T follicular helper cell (primary cell): ENCODE measurements around the gene DZIP1.
"Not testable (repeated sequence)": the region's sequence is repeated elsewhere in the genome, so short reads cannot be mapped to it uniquely, and the experiment has no call there.

Source experiments
- DNase-seq: peaks from one replicate; pipeline ENCODE4 v3.0.0-alpha.2; 2020; ENCODE audit warnings: low read depth

The DZIP1 gene

DNA sequence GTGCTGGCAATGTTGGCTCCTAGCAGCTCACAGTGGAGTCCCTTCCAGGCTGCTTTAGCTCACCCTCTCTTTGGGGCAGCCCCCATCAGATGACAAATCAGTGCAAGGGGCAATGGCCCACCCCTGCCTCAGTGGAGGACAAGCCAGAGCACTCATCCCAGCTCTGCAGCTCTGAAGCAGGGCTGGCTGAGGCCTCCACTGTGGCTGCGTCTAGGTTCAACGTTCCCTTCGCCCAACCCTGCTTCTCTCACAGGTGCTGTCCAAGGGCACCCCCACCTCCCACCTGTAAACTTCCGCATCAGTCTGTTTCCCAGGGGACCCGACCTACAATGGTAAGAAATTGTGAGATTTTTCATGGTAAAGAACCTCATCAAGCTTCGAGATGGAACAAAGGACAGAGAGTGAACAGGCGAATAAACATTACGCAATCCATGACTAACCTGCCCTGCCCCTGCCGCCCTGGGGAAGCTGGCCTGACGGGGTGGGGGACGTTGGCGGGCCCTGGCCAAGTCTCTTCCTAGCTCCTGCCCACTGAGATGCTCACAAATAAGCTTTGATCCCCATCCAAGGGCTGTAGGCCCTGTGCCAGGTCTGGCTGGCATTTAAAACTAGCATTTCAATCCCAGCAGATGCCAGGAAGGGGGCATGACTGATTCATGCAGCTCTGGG lies 40.5 kb downstream of the DZIP1 start:
- no peak for DNase-seq

DNA sequence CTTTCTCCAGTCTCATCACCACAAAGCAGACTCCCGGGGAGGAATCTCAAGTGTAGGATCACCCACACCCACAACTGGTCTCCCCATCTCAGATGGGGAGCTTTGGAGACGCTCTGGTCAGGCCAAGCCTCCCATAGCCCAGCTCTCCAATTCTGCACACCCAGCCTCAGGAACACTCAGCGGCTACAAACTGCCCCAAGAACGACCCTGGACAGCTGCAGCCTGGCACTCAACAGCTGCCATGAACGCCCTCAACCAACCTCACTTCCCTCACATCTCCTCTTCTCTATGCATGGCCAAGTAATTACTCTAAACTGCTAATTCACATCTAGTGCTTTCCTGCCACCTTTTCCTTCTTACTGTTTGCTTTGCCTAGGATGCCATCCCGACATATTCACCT lies 42.6 kb downstream of the DZIP1 start:
- no peak for DNase-seq

DNA sequence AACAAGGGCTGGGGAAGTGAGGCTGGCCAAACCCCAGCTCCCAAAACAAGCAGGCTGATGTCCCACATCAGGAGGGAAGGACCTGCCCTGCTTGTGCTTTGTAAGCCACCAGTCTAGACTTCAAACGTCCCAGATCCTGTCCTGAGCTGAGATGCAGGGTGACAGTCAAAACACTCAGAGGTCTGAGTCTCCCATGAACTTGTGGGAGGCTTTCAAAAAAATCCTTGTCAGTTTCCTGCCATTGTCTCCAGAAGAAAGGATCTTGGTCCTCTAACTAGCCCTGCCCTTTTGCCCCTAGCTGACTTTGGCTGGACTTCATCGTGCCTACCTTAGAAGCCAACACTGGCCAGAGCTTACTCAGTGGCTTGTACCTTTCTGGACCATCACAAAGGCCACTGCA lies 43.3 kb downstream of the DZIP1 start:
- no peak for DNase-seq

DNA sequence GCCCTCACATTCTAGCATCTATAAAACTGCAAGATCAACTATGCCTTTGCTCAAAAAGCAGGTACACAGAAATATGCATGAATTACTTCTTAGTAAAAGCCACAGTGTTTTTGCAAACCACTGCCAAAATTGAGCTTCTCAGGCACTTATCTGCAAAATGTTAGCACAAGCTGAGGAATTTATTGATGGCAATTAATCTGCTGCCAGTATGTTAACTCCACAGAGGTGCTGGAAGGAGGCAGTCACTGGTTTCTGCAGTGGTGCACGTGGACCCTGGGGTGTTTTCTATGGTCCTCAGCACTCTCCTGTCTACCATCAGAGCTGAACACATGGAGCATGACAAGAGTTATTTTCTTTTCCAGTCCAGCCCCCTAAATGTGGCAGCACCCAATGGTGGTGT lies 47.8 kb downstream of the DZIP1 start:
- DNase-seq = no peak

DNA sequence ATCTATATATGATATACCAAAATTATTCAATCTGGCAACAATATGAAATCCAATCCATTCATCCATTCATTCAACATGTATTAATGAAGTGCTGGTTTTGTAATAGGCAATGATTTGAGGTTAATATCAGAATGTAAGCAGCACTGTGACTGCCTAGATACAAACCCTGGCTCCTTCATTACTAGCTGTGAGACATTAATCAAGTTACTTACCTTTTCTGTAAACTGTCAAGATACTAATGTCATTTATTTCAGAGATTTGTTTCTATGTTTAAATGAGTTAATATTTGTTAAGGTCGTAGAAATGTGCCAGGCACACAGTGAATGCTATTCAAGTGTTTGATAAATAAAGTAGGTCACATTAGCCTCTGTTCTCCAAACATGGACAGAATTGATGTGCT lies 51.0 kb downstream of the DZIP1 start:
- no peak for DNase-seq

DNA sequence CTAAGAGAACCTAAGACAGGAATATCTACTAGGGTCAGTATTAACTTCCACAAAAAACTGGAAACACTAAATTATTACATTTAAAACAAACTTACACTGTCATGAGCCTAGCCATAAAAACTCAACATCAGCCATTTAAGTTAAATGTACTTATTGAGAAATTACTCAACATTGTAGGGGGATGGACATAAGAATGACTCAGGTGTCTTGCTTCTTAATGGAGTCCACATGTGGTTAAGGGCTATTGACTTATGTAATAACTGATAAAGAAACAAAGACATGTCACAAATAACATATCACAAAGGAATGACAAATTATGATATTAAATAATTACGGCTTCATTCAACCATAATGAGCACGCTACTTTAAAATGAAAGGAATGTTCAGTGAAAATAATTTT lies 55.8 kb downstream of the DZIP1 start:
- DNase-seq = no peak

DNA sequence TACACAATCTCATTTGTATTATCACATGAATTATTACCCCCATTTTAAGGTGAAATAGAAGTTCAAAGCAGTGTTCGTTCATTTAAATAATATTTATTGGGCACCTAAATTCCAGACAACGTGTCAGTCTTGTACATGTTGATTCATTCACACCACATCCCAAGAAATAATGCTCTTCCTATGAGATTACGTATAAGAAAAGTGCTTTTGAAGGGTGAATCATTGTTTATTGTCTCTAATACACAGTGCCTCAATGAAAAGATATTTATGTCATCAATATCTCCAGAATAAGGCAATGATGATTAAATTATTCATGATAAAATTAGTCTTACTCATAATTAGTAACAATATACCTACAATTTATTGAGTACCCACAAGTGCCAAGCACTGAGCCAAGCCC lies 56.4 kb downstream of the DZIP1 start:
- DNase-seq = no peak

DNA sequence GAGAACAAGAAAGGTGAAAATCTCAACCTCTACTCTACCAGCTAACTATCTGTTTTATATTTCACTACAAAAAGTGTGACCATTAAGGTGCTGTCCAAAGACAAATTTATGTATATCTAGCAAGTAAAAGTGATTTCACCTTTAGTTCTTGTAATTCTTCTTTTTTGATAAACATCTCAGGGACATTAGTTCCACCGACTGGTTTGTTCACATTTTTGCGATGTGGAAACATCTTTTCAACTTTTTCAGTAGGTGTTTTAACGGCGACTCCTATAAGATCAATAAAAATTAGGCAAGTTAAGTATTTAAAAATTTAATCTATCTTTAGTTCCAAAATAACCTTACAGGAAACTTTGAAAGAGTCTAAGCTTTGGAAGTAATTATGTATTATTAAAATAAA lies 58.6 kb downstream of the DZIP1 start:
- no peak for DNase-seq

DNA sequence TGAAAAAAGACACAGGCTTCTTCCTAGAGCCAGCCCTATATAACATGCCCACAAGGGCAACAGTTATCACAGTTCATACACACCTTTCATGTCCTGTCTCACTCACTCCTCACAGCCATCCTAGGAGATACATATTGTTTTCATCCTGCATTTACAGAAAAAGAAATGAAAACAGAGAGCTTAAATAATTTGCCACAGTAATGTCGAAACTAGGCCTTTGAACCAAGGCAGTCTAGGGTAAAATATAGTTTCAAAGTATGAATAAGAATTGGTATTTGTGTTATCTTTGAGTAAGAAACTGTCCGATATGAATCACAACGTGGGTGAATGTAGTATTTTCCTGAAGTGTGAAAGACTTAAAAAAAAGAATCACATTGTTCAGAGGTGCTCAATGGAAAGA lies 65.2 kb downstream of the DZIP1 start:
- DNase-seq = no peak

DNA sequence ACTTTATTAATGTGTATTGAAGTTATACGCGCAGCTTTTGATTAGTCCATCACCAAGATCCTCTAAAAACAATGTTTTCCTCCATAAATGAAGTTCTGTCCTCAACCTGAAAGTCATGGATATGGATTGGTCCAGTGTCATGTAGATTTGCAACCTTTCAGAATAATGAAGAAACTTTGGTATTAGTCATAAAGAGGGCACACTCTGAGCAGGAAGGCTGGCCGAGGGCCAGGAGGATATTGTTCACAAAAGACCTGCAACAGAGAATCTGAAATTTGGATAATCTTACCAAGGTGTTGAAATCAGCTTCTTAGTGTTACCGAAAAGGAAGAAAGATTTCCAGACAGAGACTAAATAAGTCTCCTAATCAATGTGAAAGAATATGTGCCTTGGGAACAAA lies 71.3 kb downstream of the DZIP1 start:
- no peak for DNase-seq

DNA sequence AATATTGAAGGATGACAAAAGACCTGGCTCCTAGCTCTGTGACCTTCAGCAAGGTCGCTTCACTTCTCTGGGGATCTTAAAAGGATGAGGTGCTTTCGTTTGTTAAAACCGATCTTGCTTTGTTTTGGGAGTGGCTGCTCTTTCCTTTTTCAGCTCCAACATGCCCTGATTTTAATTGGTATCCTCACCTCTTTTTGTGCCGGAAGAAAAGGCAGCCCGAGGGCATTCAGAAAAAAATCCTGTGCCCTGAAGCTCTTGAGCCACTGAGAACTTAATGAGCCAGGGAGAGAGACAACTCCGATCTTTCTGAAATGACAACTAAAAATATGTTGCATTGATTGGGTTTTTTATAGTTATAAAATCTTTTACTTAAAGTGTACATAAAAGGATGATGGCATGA lies 72.6 kb downstream of the DZIP1 start:
- DNase-seq = no peak

DNA sequence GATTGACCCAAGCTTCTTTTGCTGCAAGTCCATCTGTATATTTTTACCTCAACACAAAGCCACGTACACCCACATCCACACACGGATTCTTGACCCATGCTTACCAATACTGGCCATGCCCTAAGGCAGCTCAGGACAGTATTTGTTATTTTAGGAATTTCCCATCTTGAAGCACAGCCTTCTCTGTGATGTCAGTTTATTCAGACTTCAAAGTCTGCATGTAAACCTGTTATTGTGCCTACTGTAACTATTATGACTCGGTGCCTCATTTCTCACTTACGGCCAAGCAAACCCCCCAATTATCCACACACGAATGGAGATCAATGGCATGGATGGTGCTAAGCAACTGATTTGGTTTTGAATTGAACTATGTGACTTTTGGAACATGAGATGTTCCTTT lies 74.5 kb downstream of the DZIP1 start:
- no peak for DNase-seq

DNA sequence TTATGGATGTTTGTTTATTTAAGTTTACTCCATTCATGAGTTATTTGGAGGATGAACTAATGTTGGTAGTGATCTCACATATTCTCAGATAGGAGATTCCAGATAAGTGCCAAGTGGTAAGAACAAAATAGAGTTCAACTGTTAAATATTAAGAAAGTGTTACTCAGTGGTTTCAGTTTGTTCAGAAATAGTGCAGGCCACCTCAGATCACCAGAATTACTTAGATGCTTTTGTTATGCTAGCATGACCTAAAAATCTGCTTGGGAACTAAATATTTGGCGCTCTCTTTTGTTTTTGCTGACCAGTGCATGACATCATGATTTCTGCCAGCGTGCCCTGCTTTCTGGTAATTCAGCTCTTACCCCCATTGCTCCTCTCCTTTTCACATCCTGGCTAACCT lies 76.4 kb downstream of the DZIP1 start:
- DNase-seq = no peak

DNA sequence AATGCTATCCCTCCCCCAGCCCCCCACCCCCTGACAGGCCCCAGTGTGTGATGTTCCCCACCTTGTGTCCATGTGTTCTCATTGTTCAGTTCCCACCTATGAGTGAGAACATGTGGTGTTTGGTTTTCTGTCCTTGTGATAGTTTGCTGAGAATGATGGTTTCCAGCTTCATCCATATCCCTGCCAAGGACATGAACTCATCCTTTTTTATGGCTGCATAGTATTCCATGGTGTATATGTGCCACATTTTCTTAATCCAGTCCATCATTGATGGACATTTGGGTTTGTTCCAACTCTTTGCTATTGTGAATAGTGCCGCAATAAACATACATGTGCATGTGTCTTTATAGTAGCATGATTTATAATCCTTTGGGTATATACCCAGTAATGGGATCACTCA lies 78.7 kb downstream of the DZIP1 start:
- DNase-seq = not testable (repeated sequence)

DNA sequence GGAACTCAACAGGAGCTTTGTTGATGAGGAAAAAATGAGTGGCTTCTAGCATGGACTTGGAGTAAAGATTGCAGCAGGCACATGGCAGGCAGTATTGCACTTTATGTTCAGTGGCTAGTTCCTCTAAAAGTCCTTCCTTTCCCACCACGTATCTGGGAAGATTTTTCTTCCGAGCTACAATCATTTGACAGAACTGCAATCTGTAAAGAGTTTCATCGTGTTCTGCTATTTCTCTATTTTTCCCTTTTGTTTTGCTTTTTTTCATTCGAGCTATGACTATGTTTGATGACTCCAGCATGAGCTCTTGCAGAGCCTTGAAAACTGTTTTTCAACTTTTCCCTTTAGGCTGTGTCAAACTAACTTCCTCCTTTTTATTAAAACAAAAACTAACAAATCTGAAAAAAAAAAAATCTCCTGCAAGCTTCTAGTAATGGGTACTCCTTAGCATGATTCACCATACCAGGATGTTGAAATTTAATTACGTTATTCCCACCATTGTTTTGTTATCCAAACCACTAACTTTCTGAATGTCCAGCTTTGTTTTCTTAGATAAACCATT lies 79.7 kb downstream of the DZIP1 start:
- no peak for DNase-seq

DNA sequence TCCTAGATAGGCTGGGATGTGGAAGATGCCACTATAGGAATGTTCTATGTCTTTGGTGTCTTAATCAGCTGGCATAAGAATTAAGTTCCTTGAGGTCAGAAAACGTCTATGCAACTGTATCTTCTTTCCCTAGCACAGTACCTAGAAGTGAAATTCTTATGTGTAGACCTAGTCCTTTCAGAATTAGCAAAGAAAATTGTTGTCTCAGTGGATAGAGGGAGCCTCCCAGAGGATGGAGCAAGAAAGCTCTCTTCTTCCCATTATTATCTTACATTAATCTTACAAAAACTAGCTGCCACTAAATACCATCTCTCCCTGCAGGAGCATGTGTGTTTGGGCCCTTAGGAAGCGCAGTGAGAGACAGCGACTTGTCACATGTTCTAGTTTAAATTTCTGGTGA lies 80.4 kb downstream of the DZIP1 start:
- DNase-seq = no peak

DNA sequence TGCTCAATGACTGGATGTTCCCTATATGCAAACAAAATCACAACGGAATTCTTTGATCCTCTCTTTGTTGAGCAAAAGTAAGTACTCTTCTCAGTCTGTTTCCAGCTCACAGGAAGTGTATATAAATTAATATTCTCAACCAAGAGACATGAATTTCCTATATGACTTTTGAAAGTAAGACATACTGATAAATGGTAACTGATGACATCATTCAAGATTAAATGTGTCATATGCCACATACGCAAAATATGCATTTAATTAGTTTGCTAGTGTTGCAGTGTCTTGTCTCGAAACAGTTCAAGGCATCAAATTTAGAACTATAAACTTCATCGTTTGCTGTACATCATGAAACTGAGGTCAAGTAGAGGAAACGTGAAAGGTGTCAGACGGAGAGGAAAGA lies 84.1 kb downstream of the DZIP1 start:
- DNase-seq = no peak

DNA sequence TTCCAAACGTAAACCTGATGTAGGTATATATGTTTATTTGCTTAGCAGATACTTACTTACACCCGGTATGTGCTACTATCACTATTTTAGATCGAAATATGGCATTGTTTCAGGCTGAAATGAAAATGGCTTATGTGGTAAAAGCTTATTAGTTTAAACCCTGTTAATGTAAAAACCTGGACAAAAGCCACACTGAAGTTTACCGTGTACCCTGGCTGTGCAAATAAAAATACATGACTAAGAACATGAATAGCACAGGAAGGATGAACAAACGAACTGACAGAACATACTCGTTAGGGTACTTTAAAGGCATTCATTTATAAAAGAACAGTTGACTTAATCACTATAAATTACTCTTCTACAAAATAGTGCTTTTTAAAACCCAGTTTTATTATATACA lies 85.4 kb downstream of the DZIP1 start:
- no peak for DNase-seq

DNA sequence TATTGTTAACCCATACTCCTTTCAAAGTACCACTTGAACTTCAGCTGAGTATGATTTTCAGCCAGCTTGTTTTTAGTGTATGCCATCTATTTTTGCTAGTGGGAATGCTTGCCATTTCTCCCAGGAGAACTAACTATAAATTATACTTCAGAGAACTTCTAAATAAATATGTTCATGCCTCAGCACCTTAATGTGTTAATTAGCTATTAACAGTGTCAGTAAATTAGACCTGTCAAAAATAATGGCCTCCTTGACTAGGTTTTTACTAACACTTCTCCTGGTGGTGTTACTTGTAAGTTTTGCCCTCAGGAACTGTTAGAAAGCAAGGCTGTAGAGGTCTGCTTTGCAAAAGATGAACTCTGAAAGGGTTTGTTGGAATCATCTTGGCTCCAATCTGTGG lies 87.5 kb downstream of the DZIP1 start:
- no peak for DNase-seq

DNA sequence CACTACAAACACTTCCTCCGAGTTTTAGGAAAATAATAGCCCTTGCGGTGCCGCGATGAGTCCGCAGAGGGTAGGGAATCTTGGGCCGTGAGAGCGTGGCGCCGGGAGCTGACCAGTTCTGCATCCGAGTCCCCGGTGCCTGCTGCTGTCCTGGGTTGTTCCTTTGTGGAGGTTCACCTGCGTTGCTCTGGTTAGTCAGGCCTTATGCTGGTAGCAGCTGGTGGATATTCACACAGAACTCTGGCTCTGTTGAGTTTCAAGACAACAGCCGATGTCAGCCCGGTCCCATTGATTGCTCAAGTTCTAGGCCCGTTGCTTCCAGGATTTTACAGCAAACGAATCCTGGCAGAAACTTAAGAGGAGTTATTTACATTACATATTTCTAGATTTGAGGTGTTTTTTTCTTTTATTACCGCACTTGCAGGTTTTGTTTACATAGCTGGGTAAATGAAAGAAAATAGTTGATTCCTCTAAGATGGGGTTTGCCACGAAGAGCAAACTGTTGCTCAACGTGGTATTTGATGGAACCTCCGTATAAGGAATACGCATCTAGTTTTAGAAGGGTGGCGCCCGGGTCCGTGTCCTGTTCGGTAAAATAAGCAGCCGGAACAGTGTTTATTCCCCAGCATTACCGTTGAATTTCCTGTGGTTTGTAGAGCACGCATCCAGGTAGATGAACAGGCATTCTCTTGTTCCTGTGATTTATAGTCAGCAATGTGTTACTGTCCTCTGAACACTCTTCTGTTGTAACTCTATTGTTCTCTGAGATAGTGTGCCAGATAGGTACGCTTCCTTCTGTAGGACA lies 90.7 kb downstream of the DZIP1 start:
- DNase-seq = no peak

DNA sequence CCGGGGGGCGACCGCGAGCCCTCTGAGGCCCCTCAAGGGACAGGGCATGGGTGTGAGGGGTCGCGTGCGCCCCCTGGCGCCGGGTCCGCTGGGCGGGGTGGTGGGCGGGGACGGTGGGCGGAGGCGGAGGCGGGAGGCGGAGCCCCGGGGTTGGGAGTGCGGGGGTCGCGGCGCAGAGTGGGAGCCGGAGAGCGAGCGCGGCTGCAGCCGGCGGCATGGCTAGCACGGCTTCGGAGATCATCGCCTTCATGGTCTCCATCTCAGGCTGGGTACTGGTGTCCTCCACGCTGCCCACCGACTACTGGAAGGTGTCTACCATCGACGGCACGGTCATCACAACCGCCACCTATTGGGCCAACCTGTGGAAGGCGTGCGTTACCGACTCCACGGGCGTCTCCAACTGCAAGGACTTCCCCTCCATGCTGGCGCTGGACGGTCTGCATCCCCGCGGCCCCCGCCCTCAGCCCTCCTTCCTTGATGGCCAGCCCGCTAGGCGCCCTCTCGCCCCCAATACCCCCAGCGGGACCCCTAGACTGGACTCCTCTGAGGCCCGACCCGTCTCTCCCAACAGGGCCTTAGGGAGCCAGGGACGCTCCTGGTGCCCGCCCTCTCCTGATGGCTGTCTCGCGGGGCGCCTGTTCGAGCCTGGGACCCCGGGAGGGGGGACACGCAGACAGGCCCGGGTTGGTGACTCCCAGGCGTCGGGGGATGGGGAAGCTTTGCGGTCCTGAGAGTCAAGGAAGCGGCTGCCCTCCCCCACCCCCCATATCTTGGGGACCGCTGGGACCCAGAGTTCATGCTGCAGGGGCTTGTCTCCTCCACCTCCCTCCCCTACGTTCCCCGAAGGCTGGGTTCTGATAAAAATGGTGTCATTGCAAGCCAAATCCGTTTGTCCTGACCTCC lies 91.7 kb downstream of the DZIP1 start, which contains the start of gene CLDN10:
Gene CLDN10 (plus strand): TSS at position 182 of the 903 bp plus-strand sequence. CDS start 34 bp downstream, at position 216.
- no peak for DNase-seq

DNA sequence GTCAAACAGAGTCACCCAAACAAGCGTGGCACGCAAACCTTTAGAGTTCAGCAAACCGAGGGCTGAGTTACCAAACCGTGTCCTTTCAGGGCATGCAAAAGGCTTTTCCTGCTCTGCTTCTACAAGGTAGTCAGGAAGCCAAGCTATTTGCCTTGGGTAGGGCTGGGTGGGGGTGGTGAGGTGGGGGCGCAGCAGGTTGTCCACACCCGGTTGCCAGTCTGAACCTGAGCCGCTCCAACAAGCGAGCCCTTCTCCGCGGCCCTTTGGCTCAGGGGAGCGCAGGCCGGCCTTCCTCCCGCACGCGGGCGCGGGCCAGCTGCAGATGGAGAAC lies 92.3 kb downstream of the DZIP1 start:
- DNase-seq = no peak
